GM21825 (cell line): Measurements from ENCODE around the gene ARAP3.

Source experiments
- ATAC-seq: cut with Tn5 transposase; IDR thresholded peaks from one replicate; pipeline ENCODE4 v1.9.1; 2021; ENCODE audit warnings: mild to moderate bottlenecking, moderate library complexity; ENCODE audit not compliant: unreplicated experiment

ARAP3 gene

DNA sequence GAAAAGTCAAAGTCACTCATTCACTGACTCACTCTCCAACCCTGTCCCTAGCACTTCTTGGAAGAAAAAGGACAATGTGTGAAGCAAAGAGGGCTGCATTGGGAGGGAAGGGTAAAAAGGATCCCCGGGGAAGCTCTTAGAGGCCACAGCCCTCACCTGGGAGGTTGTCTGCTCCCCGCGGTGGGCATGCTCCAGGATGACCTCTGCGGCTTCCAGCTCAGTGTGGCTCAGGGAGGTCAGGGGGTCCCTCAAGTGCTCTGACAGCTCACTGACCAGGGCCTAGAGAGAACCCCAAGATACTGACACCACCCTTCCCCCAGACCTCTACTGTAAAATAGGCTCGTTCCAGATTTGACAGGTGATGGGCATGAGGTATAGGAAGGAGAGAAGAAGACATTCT is 34.8 kb downstream of the ARAP3 start:
- ATAC-seq = no peak

- ATAC-seq = no peak
Measured at GRCh38 chr5:141646026-141646425, 36.0 kb downstream of the ARAP3 start.

GRCh38 chr5:141641634-141642267 is 40.3 kb downstream of the ARAP3 start:
- peak; percentile 33 for ATAC-seq

DNA sequence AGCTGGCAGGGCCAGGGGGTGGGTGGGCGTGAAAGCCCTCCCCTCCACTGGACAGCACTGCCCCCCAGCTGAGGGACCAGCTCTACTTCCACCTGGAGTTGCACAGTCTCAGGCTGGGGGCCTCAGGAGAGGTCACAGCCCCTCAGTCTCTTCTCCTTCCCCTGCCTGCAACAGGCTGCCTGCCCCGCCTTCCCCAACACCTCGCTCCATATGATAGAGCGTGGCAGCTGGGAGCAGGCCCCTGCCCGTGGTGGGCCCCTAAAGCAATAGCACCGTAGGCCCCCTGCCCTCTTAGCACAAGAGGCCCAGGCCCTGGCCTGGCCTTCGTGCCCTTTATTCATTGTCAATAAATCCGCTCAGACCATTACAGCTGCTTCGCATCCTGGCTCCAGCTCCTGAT is 41.3 kb downstream of the ARAP3 start:
- no peak for ATAC-seq

- no peak for ATAC-seq
Measured at GRCh38 chr5:141640051-141640415, 42.0 kb downstream of the ARAP3 start.

- ATAC-seq = no peak
Measured at GRCh38 chr5:141639357-141640050, 42.5 kb downstream of the ARAP3 start.

GRCh38 chr5:141638771-141639170 is 43.3 kb downstream of the ARAP3 start:
- no peak for ATAC-seq

- ATAC-seq = peak; percentile 28
Measured at GRCh38 chr5:141637767-141638419, 44.1 kb downstream of the ARAP3 start.

DNA sequence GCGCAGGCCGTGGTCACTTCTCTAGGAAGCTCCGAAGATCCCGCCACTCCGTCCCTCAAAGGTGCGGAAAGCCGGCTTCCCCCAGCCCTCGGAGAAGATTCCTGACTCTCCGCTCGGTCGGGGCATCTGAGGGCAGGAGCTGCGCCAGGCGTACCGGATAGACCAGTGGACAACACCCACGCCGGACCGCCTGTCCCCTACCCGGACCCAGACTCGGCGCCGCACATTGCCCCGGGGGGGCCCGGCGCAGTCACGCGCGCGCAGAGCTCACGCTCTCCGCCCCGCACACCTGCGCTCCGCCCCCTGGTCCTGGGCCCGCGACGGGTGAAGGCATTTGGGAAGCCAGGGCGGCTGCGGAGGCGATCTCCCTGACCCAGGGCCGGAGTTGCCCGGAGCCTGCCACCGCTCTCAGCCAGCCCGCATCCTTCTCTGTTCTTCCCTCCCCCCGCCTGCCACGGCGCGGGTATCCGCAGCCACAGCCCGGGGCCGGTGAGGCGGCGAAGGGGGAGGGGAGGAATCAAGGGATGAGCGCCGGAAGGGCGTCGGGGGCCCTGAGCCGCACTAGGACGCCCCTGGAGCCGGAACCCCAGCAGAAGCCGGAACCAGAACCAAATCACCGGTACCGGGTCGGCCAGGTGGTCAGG is 44.8 kb downstream of the ARAP3 start:
- peak; percentile 15 for ATAC-seq

- ATAC-seq = peak; percentile 81
Measured at GRCh38 chr5:141636413-141637122, 45.5 kb downstream of the ARAP3 start, which contains the start of the genes HDAC3 and RELL2. TSS of gene HDAC3 (minus strand) at chr5:141636849. CDS start at chr5:141636790, 59 bp downstream. TSS of gene RELL2 (plus strand) at chr5:141636997. CDS start at chr5:141638226, 1,229 bp downstream.

DNA sequence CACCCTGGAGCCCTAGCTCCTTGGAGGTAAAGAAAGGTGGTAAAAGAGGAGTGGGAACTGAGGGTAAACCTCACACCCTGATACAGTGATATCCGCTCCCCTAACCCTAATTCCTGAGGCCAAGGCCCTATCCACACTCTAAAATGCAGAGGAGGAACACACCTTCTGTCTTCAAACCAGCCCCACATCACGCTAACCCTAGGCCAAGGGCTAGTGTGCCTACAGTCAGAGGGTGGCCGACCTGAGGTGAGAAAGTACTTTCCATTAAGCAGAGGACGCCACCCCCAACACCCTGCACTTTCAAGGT is 46.0 kb downstream of the ARAP3 start:
- no peak for ATAC-seq

GRCh38 chr5:141635646-141636045 is 46.4 kb downstream of the ARAP3 start:
- no peak for ATAC-seq

- no peak for ATAC-seq
Measured at GRCh38 chr5:141634720-141635119, 47.3 kb downstream of the ARAP3 start.

DNA sequence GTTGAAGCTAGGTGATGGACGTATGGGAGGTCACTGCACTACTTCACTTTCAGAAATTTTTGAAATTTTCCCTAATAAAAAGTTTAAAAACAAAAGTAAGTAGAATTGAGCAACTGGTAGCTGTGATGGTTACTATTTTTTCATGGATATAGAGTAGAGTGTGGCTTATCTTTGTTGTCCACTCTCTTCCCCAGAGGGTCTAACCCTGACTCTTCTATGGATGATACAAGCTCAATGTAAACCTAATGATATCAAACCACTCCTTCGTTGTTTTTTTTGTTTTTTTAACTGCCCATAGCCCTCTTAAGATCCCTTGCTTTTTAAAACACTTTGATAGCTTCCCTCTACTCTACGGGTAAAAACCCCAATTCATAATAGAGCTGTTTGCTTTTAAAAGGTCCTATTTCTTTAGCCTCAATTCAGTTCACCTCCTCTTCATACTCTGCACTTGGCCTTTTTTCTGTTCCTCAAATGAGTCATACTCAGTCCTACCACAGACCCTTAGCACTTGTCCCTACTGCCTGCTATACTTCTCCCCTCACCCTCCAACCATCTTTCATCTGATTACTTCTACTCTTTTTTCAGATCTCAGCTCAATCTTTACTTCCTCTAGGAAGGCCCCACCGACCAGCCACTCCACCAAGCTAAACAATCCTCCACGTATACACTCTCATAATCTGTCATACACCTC is 48.0 kb downstream of the ARAP3 start:
- ATAC-seq = peak; percentile 62

GRCh38 chr5:141632650-141633049 is 49.4 kb downstream of the ARAP3 start:
- ATAC-seq = no peak

DNA sequence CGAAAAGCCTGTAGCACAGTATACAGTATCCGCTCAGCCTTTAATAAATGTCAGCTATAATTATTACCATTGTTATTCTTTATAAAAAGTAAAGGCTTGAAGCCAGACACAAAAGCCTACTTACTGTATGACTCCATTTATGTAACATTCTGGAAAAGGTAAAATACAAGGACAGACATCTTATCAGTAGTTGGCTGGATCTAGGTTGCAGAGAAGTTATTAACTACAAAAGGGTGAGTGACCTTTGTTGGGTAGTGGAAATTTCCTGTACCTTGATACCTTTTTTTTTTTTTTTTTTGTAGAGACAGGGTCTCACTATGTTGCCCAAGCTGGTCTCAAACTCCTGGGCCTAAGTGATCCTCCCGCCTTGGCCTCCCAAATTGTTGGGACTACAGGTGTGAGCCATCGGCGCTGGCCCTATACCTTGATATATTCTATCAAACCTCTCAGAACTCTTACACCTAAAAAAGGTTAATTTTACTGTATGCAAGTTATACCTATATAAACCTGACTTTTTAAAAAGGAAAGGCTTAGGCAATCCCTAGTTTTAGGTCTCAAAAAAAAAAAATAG is 51.4 kb downstream of the ARAP3 start:
- ATAC-seq = no peak

DNA sequence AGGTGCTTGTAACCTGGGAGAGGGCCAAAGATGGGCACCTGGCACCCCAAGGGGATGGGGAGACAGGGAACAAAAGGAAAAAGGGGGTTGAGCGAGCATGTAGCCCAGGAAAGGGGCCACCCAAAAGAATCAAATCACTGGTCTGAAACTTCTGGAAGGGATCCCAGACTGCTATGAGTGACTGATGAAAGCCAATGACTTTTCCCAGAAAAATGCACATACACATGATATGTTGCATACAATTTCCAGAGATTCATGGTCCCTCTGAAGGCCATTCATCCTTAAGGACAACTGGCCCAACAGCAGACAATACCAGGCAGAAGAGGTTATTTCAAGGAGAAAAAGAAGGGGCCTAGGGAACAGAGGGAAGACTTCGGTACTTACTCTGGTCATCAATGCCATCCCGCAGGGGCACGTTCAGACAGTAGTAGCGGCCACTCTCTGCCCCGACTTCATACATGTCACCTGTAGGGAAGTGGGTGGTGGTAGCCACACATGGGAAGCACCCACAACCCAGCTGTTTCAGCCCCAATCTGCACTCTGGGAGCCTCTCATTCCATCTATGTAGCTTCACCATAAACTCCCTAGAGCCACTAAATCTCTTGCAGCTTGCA is 53.7 kb downstream of the ARAP3 start:
- ATAC-seq = no peak

- no peak for ATAC-seq
Measured at GRCh38 chr5:141623611-141624010, 58.4 kb downstream of the ARAP3 start.

DNA sequence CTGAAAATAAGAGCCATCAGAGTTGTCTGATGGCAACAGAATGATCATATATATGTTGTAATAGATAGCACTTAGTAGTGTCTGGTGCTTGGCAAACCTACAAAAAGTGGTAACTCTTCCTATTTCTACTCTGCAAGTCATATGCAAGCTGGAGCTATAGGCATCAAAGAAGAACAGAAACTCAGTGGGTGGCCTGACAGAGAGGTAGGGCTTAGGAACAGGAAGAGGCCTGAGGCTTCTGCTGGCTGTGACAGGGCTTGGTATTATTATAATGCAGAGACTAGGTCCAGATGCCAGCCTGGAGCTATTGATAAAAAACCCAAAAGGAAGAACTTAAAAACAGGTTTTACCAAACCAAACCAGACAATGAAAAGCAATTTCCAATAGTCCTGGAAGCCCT is 58.8 kb downstream of the ARAP3 start:
- ATAC-seq = peak; percentile 48
